HG02763 (cell line): ENCODE data around the gene COMT.
"Not testable (repeated sequence)": the region's sequence is repeated elsewhere in the genome, so short reads cannot be mapped to it uniquely, and the experiment has no call there.

Source experiments
- ATAC-seq: cut with Tn5 transposase; IDR thresholded peaks from one replicate; pipeline ENCODE4 v1.9.1; 2021; ENCODE audit warnings: mild to moderate bottlenecking, moderate library complexity; ENCODE audit not compliant: unreplicated experiment

COMT gene

DNA sequence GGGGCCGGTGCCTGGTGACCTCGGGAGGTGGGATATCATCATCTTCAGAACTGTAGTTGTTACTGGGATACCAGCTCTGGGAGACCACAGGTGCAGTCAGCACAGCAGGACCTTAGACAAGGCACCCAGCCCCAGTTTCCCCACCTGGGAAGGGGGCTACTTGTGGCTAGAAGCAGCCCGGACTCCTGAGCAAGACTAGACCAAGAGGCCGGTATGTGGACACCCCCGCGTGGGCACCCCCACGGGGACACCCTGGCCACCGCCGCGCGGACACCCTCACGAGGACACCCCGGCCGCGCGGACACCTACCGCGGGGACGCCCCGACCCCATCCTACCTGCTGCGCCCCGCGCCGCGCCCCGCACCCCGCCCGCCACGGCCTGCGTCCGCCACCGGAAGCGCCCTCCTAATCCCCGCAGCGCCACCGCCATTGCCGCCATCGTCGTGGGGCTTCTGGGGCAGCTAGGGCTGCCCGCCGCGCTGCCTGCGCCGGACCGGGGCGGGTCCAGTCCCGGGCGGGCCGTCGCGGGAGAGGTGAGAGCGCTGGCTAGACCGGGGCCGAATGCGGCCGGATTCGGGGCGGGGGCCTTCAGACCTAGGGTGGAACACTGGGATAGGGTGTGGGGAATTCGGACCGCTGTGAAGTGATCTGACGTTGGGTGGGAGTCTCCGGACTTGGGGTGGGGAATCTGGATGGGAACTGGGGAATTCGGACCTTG lies at the start of gene COMT, which contains the start of gene TXNRD2:
Gene COMT (plus strand): TSS at position 408 of the 718 bp plus-strand sequence. CDS start 20,755 bp downstream, outside the sequence.
Gene TXNRD2 (minus strand): TSS at position 454 of the 718 bp plus-strand sequence. CDS start 15 bp downstream, at position 439.
- ATAC-seq = peak; percentile 77

DNA sequence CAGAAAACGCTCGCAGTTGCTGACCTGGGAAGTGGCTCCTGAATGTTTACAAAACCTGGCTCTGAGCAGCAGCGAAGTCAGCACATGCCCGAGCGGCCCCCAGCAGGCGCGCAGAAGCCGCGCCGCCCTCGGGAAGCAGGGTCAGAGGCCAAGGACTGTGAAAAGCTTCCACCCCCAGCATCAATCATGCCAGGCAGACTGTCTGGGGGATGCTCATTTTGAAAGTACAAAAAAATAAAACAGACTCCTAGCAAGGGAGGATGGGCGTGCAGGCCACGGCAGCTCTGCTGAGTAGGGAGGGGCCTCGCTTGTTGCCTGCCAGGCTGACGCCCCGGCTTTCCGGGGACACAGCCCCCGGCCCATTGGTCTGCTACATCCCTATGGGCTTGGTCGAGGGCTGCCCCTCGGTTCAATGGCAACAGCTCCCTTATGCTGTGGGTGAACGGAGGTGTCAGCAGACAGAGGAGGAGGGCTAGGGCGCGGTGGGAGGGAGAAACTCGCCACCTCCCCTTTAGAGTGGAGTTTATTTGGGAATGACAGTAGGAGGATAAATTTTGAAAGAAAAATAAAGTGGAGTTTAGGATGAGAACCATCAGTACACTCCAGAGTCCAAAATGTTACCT lies 49.2 kb upstream of the COMT start:
- ATAC-seq = no peak

DNA sequence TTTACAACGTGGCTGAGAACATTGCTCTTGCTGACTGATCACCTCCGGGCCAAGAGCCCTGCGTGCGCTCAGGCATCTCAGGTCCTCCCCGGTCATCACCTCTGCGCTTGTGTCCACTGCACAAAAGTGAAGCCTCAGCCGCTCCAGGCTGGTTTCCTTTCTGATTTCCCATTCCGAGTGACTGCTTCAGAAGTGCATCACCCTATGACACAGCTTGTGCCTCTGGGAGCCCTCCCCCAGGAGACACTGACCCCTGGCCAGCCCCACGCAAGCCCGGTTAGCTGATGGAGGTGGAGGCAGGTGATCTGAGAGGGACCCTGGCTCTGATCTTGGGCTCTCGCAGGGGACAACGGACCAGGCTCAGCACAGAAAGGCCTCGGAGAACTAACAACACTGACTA lies 48.6 kb upstream of the COMT start:
- ATAC-seq = no peak

DNA sequence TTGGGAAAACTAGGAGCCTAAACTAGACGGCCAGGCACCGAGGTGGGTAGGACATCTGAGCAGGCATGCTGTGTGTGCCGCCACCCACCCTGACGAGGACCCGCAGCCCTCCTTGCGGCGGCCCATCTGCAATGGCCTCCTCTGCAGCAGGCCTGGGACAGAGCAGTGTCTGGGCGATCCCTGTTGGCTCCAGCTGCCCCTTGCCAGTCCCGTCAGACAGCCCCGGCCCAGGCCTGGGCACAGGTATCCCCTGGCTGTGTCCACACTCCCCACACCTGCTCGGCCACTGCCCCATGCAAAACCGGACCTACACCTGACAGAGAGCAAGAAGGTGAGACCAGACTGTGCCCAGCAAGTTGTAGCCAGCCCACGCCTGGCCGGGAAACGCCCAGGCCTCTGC lies 48.2 kb upstream of the COMT start:
- no peak for ATAC-seq

DNA sequence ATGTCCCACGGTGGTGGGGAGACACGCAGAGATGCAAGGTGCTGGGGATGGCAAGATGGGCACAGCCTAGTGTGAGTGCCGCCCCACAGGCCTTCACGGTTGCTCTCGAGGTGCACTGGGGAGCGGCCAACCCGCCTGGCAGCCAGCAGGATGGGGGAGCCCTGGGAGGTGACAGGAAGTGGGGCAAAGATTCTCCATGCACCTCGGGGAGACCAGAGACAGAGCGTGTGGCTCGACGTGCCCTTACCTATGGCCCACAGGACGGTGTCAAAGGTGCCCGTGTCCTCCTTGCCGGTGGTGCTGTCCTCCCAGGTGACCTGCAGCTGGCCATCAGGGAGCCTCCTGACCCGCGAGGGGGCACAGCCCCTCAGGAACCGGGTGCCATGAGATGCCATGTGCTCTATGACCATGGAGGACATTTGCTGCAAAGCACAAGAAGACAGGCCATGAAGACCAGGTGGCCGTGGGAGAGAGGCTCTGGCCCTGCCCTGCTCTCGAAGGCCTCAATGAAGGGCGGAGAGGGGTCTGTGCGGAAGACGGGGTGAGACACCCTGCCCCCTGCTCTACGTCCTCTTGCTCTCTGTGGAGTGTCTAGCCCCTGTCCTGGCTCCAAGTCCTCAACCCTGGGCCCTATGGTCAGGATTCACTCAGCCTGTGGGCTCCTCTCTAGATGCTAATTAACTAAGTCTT lies 46.3 kb upstream of the COMT start:
- ATAC-seq = no peak

DNA sequence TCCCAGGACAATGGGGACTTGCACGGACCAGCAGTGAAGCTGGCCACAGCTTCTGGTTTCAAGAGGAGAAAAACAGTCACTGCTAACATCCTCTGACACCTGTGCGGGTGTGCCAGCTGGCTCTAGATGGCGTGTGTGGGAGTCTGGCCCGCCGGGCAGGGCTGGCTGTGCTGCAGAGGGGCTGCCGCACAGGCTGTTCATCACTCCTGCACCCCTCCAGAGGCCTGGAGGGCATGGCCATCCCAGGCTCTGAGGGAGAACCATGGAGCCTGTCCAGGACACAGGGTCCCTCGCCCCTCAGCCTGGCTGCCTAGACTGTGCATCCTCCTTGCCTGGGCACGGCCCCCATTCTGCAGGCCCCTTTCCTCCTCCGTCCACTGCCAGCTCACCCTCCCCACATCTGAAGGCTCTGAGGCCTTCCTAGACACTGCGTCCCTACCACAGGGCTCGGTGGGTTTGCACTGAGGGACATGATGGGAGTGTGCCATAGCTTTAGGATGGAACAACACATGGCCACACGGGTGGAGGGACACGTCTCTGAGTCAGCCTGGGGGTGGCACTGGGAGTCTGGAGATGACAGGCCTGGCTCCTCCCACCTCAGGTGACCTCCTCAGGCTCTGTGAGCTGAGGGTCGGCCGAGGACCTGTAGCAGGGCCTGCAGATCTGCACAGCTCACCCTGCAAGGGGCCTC lies 44.8 kb upstream of the COMT start:
- no peak for ATAC-seq

DNA sequence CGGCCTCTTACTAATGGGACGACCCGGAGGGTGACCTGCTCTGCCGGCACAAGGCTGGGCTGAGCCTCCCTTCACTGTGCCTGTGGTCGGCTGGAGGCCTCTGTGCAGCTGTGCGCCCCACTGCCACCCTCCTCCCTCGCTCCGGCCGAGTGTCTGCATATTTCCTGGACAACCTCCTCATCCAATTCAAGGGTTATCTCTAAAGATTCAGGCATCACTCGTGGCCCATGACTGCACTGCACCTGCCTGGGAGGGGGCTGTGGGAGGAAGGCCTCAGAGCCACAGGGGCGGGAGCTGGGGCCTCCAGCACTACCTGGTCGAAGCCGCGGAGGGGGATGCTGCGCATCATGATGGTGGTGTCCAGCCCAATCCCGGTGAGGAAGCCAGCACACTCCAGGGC lies 43.8 kb upstream of the COMT start:
- ATAC-seq = no peak

DNA sequence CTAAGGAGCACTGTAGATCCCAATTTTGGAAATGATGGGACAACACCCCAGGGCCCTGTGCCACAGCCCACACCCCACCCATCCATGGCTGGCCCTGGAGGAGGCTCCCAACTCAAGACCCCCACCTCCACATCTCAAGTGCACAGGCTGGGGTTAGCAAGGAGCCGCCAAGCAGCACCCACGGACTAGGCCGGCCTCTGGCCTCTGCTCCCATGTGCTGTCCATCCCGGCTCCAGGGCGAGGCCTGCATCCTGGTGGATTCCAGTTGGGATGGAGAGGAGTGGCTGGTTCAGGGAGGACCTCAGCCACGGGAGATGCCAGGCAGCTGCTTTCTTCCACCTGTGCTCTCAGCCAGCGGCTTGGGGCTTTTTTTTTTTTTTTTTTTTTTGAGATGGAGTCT lies 43.4 kb upstream of the COMT start:
- no peak for ATAC-seq

DNA sequence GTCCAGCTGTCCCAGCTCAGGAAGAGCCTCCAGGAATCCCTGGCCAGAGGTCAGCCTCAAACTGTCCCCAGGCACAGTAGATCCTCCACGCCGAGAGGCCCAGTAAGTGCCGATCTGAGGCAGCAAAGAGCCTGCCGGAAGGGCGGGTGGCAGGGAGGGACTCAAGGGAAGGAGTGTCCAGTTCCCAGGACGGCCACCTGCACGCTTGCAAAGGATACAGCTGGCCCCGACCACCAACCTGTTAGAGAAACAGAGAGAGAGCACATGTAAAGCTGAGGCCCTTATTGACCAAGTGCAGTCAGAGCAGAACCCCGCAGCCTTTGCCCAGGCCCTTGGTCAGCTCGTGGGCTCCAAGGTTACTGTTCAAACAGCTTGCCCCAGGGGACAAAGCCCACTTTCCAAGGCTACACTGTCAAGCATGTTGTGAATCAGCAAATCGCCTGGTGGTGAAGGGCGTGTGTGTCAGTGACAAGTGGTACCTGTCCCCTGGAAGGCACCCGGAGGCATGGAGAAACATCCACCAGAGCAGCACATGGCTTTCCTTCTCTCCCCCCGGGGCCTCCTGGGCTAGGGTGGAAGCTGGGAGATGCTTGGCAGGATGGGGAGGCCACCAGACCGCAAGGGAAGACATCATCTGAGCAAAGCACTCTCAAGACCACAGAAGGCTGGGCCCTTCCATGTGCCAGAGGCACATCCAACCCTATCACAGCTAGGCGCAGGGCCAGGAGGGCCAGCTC lies 42.6 kb upstream of the COMT start:
- no peak for ATAC-seq

DNA sequence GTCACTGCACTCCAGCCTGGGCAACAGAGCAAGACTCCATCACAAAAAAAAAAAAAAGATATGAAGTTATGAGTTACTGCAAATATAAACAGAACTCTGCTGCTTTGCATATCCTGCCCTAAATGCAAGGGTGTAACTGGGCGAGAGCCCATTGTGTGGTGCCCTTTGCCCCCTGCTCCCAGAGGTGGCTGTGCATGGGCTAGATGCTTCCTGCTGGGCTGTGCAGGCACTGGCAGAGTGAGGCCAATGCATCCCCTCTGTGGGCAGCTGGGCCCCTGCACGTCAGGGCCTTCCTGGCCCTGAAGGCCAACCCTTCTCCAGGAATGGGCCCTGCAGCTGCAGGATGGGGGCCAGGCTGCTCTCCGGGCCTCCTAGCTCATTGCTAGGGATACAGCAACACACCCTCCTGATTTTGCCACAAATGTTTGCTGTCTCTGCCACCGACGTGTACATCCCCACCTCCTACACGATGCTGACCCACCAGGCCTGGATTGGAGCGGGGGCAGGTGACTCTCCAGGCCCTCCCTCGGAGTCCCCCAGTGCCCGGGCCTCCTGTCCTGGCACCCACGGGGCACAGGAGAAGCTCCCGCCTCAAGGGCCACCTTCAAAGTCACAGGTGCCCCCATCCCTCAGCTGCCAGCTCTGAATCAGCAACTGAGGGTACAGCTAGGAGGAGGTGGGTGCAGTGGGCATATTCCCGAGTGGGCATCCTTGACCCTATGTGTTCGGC lies 40.7 kb upstream of the COMT start:
- no peak for ATAC-seq

DNA sequence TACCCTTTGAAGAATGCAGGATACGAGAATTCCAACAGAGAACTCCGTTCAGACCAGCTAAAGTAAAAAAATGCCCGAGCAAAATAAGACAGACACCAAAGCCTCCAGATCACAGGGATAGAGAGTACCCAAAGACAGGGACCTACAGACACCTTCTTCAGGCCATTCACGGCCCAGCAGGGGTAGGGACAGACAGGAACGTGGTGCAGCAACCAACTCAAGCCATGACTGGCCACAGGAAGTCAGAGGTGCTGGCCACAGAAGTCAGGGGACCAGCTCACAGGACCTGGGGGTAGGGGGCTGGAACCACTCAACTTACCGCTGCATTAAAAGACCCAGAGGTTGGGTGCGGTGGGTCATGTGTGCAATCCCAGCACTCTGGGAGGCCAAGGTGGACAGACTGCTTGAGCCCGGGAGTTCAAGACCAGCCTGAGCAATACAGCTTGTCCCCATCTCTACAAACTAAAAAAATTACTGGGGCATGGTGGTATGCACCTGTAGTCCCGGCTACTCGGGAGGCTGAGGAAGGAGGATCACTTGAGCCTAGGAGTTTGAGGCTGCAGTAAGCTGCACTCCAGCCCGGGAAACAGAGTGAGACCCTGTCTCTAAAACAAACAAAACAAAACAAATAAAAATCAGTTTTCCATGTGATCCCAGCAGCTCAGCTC lies 39.9 kb upstream of the COMT start:
- no peak for ATAC-seq

DNA sequence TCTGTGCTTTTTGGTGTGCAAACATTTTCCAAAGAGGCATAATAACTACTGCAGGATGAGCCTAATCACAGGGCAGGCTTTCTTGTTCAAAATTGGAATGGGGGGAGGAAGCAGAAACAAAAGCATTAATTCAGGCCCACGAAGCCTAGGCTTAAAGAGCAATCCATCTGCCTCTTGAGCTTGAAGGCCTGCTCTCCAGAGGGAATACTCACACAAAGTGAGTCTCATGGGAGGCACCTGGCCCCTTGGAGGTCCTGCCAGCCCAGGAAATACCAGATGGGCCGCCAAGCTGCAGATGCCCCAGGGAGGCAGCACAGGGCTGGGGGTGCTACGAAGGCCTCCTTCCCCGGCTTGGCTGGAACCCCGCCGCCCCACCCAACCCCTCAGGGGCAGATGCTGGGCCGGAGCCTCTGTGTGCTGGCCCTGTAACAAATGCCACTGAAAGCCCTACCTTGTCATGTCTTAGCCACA lies 39.3 kb upstream of the COMT start:
- ATAC-seq = no peak

DNA sequence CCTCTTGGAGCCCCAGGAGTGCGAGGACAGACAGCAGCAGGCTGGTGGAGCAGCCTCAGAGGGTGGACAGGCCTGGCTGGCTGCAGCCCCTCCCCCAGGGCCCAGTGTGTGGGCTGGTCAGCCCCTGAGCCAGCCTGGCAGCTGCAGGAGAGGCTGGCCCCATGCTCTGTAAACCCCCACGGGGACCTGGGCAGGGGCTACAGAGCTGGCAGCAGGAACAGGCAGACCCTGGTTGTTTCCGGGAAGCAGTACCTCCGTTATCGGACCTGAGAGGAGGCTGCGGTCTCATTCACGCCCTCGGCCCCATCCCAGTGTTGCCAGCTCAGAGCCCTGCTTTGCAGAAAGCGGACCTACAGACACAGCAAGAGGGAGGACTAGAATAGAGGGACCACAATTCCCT lies 38.5 kb upstream of the COMT start:
- ATAC-seq = no peak

DNA sequence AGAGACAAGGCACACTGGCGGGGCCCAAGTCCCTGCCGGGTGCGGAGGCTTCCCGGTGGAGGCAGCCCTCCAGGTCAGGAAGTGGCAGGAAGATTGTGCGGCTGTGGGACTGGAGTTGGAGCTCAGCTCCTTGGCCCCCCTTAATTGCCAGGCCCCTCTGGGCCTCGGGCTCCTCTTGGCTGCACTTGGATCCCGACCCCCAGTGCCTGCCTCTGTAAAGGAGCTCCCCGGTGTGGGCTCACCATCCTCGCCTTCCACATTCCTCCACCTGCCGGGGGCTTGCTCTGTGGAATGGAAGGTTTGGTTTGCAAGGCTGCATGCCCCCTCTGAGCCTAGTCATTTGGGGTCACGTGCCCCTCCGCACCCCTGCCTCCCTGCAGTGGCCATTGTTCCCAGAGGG lies 38.1 kb upstream of the COMT start:
- no peak for ATAC-seq

DNA sequence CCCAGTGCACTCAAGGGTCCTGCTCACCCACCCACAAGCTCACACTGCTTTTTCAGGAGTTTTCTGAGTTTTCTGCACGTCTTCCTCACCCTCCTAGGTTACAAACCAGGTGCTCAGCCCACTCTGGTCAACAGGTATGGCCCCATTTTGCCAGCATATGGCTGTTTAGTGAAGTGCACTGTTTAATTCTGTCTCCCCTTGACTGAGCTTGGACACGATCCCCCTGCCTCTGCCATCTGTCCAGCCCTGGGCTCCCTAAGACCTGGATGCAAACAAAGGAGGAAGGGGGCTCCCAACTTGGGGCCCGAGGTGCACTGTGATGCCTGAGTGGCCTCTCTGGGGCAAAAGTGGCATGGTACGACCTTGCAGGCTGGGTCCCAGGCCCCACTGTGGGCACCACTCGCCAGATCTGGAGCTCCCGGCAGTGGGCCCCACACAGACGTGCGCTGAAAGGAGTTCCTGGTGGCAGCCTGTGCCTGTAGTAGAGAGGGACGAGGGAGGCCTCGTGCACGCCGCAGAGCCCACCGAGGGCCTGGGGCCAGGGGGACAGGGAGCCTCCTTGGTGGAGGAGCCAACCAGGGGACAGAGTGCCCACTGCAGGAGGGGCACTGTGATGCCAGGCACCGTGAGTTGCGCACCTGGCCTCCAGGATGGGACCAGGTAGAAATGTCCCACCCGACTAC lies 37.3 kb upstream of the COMT start:
- ATAC-seq = no peak

DNA sequence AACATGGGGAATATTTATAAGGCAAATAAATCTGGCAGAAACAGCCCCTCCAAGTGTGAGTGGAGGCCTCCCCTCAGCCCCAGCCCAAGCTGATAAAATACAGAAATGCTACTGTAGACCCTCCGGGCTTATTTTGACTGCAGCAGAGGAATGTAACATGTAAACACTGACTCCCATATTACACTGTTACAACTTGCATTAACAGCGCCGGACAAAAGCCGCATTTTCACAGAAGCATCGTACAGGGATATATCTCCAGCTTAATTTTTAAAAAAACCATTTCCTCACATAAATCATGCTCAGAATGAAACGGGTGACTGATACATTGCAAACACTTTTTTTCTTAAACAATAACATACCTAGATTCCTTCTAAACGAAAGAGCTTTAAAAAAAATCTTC lies 36.6 kb upstream of the COMT start:
- no peak for ATAC-seq

DNA sequence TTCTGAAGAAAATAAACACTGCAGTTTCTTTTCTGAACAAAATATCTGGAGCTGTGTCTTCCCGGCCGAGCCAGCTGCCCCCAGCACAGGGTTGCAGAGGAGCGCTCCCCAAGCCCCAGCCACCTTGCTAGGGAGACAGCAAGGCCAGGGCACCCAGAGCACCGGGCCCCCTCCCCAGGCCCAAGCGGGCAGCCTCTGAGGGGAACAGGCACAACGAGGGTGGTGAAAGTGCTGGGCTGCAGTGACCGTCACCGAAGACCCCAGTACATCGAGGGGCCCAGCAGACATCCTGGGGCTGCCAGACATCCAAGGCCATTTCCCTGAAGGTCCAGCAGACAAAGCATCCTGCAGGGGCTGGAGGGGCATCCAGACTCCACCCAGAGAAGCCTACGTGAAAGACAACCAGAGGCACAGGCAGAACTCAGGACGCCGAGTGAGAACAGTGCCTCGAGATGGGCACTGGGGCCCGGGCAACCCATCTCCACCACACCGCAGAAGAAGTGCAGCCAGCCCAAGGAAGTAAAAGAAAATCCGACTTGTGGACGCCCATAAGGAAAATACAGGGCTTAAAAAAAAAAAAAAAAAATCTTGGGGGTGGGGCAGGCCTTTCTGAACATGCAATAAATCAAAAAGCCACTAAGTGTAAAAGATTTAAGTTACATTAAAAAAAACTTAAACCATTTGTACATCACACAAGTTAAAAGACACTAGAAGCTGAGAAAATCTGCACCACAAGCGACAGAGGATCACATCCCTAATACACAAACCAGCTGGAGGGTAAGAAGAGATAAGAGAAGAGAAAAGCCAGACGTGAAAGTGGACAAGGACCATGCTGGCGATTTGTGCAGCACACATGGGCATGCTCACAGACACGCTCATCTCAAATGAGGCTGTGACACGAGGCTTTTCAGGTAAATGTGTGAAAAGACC lies 36.0 kb upstream of the COMT start:
- no peak for ATAC-seq

DNA sequence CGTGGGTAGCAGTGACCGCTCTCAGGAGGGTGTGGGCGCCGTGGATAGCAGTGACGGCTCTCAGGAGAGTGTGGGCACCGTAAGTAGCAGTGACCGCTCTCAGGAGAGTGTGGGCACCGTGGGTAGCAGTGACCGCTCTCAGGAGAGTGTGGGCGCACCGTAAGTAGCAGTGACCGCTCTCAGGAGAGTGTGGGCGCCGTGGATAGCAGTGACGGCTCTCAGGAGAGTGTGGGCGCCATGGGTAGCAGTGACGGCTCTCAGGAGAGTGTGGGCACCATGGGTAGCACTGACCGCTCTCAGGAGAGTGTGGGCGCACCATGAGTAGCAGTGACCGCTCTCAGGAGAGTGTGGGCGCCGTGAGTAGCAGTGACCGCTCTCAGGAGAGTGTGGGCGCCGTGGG lies 34.7 kb upstream of the COMT start:
- not testable (repeated sequence) for ATAC-seq
